ENCODE results near the gene BEST1. TPM values are rescaled to one million over a fixed set of nuclear protein-coding genes. Genes with fewer than 3 reads are reported as not detected.

The BEST1 gene
- polyA plus RNA-seq, 1 donor from 2014 or later = 6.4 TPM

- no peaks in the 10 kb centered on the region for H3K36me3 ChIP-seq (ENCODE audit: insufficient read depth, low read length)
- H4K20me1 ChIP-seq (ENCODE audit: insufficient read depth) = no peaks in the 10 kb centered on the region
- H3K27ac ChIP-seq (ENCODE audit: low read length) = no peak overlapping the region
- no peaks in the 10 kb centered on the region for H3K9me3 ChIP-seq (ENCODE audit: low read length)
- no peaks in the 10 kb centered on the region for H3K79me2 ChIP-seq (replicated peaks; ENCODE audit: insufficient read depth, low read length)
- no peaks in the 10 kb centered on the region for H3K9me2 ChIP-seq (ENCODE audit: insufficient read depth, low read length)
- H3K9ac ChIP-seq (ENCODE audit: low read length) = no peak overlapping the region
- TF ChIP-seq EP300 (conservative IDR thresholded peaks at IDR 0.05; ENCODE audit: poor library complexity, severe bottlenecking) (no peak), RAD21 (conservative IDR thresholded peaks at IDR 0.05) (no peak), POLR2AphosphoS5 (IDR thresholded peaks at IDR 0.05) (no peak), EZH2 (IDR thresholded peaks at IDR 0.05; ENCODE audit: borderline replicate concordance, insufficient read depth, low read length, poor library complexity, severe bottlenecking) (no peak), MXI1 (conservative IDR thresholded peaks at IDR 0.05; ENCODE audit: poor library complexity, severe bottlenecking) (no peak), SMC3 (conservative IDR thresholded peaks at IDR 0.05; ENCODE audit: poor library complexity) (no peak), TAF1 (IDR thresholded peaks at IDR 0.05; ENCODE audit: low read depth) (no peak)
- TF ChIP-seq, protein P1, sequence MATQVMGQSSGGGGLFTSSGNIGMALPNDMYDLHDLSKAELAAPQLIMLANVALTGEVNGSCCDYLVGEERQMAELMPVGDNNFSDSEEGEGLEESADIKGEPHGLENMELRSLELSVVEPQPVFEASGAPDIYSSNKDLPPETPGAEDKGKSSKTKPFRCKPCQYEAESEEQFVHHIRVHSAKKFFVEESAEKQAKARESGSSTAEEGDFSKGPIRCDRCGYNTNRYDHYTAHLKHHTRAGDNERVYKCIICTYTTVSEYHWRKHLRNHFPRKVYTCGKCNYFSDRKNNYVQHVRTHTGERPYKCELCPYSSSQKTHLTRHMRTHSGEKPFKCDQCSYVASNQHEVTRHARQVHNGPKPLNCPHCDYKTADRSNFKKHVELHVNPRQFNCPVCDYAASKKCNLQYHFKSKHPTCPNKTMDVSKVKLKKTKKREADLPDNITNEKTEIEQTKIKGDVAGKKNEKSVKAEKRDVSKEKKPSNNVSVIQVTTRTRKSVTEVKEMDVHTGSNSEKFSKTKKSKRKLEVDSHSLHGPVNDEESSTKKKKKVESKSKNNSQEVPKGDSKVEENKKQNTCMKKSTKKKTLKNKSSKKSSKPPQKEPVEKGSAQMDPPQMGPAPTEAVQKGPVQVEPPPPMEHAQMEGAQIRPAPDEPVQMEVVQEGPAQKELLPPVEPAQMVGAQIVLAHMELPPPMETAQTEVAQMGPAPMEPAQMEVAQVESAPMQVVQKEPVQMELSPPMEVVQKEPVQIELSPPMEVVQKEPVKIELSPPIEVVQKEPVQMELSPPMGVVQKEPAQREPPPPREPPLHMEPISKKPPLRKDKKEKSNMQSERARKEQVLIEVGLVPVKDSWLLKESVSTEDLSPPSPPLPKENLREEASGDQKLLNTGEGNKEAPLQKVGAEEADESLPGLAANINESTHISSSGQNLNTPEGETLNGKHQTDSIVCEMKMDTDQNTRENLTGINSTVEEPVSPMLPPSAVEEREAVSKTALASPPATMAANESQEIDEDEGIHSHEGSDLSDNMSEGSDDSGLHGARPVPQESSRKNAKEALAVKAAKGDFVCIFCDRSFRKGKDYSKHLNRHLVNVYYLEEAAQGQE (IDR thresholded peaks at IDR 0.05; ENCODE audit: borderline replicate concordance) = no peak
- TF ChIP-seq, protein P2, sequence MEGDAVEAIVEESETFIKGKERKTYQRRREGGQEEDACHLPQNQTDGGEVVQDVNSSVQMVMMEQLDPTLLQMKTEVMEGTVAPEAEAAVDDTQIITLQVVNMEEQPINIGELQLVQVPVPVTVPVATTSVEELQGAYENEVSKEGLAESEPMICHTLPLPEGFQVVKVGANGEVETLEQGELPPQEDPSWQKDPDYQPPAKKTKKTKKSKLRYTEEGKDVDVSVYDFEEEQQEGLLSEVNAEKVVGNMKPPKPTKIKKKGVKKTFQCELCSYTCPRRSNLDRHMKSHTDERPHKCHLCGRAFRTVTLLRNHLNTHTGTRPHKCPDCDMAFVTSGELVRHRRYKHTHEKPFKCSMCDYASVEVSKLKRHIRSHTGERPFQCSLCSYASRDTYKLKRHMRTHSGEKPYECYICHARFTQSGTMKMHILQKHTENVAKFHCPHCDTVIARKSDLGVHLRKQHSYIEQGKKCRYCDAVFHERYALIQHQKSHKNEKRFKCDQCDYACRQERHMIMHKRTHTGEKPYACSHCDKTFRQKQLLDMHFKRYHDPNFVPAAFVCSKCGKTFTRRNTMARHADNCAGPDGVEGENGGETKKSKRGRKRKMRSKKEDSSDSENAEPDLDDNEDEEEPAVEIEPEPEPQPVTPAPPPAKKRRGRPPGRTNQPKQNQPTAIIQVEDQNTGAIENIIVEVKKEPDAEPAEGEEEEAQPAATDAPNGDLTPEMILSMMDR (IDR thresholded peaks at IDR 0.05; ENCODE audit: poor library complexity, severe bottlenecking) = no peak
- no peaks in the 10 kb centered on the region for H3K27me3 ChIP-seq (ENCODE audit: insufficient read depth, low read depth, low read length)
- no peak overlapping the region for H2AFZ ChIP-seq (ENCODE audit: low read depth, low read length)
- H3F3A ChIP-seq (ENCODE audit: insufficient read depth, low read length, poor library complexity, severe bottlenecking) = no peaks in the 10 kb centered on the region
- H3K4me3 ChIP-seq (ENCODE audit: low read length) = no peak overlapping the region
- H3K4me2 ChIP-seq (ENCODE audit: low read length) = no peak overlapping the region
Measured at GRCh38 chr11:62010935-62011528, 60.9 kb downstream of the BEST1 start.

DNA sequence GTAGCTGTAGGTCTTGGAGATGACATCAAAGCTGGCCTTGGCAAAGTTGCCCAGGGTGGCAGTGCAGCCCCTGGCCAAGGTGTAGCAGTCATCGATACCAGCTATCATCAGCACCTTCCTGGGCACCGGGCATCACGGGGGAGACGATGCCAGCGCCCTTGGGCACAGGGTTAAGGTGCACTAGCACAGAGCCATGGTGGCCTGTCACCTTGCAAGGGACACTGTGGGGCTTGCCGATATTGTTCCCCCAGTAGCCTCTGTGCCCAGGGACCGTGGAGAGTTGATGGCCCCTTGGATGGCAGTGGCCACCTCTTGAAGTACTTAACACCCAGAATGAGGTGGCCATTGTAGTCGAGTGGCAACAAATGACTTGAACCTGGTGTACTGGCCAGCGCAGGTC is 61.7 kb downstream of the BEST1 start:
- H4K20me1 ChIP-seq (ENCODE audit: insufficient read depth) = no peaks in the 10 kb centered on the region
- no peaks in the 10 kb centered on the region for H3F3A ChIP-seq (ENCODE audit: insufficient read depth, low read length, poor library complexity, severe bottlenecking)
- no peak overlapping the region for H3K27ac ChIP-seq (ENCODE audit: low read length)
- no peak overlapping the region for H3K4me2 ChIP-seq (ENCODE audit: low read length)
- H3K9ac ChIP-seq (ENCODE audit: low read length) = no peak overlapping the region
- H2AFZ ChIP-seq (ENCODE audit: low read depth, low read length) = no peak overlapping the region
- no peak overlapping the region for H3K4me3 ChIP-seq (ENCODE audit: low read length)
- no peak for TF ChIP-seq SMC3 (conservative IDR thresholded peaks at IDR 0.05; ENCODE audit: poor library complexity)
- TF ChIP-seq EP300 (conservative IDR thresholded peaks at IDR 0.05; ENCODE audit: poor library complexity, severe bottlenecking) = no peak
- TF ChIP-seq, protein P1 (IDR thresholded peaks at IDR 0.05; ENCODE audit: borderline replicate concordance) = no peak
- TF ChIP-seq RAD21 (conservative IDR thresholded peaks at IDR 0.05) = no peak
- TF ChIP-seq EZH2 (IDR thresholded peaks at IDR 0.05; ENCODE audit: borderline replicate concordance, insufficient read depth, low read length, poor library complexity, severe bottlenecking) = no peak
- no peak for TF ChIP-seq POLR2AphosphoS5 (IDR thresholded peaks at IDR 0.05)
- TF ChIP-seq, protein P2 (IDR thresholded peaks at IDR 0.05; ENCODE audit: poor library complexity, severe bottlenecking) = no peak
- TF ChIP-seq TAF1 (IDR thresholded peaks at IDR 0.05; ENCODE audit: low read depth) = no peak
- no peak for TF ChIP-seq MXI1 (conservative IDR thresholded peaks at IDR 0.05; ENCODE audit: poor library complexity, severe bottlenecking)
- no peaks in the 10 kb centered on the region for H3K27me3 ChIP-seq (ENCODE audit: insufficient read depth, low read depth, low read length)
- H3K79me2 ChIP-seq (replicated peaks; ENCODE audit: insufficient read depth, low read length) = no peaks in the 10 kb centered on the region
- H3K36me3 ChIP-seq (ENCODE audit: insufficient read depth, low read length) = no peaks in the 10 kb centered on the region
- no peaks in the 10 kb centered on the region for H3K9me3 ChIP-seq (ENCODE audit: low read length)
- H3K9me2 ChIP-seq (ENCODE audit: insufficient read depth, low read length) = no peaks in the 10 kb centered on the region
